Stimulated activated CD8-positive, alpha-beta memory T cell treated with anti-CD3 and anti-CD28 coated beads, Interleukin-7, amount 100 ng/mL, for 24 hours (primary cell): ENCODE data around the gene TMC5.

Experiments
- DNase-seq: peaks from one replicate; pipeline ENCODE4 v3.0.0-alpha.2; 2020; ENCODE audit warnings: low read depth

The TMC5 gene

DNA sequence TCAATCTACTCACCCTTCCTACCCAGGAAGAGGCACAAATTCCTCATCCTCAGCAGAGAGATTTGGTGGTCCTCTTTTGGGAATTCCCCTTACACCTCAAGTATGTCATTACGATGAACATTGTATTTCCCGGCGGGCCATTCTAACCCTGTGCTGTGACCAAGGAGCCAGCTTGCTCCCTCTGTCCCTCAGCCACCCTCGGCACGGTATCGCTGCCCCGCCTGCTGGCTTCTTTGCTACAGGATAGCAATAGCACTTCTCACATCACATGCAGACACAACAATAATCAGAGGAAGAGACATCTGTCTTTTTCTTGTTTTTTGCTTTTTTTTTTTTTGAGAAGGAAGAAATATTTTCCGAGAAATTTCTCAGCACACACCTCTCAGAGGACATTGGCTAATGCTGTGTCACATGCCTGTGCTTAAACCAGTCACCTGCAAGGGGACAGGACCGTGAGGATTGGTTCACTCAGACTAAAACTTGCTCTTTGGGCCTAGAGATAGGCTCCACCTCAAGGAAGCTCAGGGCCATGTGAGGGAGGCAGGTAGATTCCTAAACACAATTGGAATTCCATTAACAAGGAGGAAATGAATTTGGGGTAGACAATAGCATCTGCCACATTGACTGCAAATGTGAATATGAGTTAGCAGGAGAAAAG lies 41.2 kb downstream of the TMC5 start:
- DNase-seq: no peak

DNA sequence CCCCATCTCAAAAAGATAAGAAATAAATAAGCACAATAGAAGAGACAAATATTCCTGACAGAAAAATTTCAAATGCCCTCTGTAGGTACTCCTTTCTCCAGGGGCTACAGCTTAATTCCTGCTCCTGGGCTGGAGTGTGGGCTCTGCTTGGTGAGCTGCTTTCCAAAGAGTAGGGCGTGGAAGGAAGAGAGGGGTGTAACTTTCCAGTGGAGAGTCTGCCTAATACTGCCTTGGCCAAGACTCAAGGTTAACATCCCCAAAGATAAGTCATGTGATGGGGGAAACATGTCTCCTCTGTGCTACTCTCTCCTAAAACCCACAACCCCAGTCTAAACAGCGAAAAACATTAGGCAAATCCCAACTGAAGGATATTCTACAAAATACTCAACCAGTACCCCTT lies 42.7 kb downstream of the TMC5 start:
- DNase-seq: no peak

- DNase-seq: no peak
These were observed 46.0 kb downstream of the TMC5 start for GRCh38 chr16:19463468-19464315.

DNA sequence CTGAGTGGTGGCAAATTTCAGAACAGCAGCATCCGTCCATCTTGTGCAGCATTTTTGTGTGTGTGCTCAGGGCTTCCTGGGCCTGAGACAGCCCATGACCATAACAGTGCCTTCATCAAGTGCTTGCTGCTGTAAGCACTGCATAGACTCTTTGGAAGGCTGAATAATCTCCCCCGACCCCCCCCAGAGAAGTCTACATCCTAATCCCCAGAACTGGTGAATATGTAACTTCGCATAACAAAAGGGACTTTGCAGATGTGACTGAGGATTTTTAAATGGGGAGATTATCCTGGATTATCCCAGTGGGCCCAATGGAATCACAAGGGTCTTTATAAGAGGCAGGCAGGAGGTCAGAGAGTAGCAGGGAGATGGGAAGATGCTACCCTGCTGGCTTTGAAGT lies 50.6 kb downstream of the TMC5 start:
- DNase-seq: no peak

GRCh38 chr16:19472482-19472881 lies 54.8 kb downstream of the TMC5 start:
- DNase-seq: no peak

DNA sequence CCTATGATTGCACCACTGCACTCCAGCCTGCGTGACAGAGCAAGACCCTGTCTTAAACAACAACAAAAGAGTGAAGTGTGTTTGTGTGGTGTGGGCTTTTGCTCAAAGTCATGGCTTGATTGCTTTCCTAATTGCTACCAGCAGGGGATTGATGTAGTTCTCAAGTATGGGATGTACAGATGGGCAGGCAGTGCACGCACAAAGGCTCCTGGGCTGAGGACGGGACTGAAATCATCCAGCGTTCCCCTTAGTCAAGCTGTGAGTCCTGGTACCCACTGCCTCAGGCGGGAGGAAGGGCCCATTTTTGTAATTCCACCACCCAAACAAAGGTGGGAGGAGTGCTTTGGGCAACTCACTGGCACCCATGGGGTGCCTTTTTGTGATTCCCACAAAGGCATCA lies 56.9 kb downstream of the TMC5 start:
- no peak for DNase-seq

DNA sequence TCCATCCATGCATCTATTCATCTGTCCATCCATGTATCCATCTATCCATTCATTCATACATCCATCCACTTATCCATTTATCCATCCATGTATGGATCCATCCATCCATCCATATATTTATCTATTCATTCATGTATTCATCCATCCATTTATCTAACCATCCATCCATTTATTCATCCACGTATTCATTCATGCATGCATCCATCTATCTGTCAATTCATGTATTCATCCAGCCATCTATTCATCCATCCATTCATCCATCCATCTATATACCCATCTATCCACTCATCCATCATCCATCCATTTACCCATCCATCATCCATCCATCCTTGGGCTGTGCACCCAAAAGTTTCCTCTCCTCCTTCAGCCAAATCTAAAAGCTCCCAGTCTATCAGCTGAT lies 60.8 kb downstream of the TMC5 start:
- DNase-seq: no peak

DNA sequence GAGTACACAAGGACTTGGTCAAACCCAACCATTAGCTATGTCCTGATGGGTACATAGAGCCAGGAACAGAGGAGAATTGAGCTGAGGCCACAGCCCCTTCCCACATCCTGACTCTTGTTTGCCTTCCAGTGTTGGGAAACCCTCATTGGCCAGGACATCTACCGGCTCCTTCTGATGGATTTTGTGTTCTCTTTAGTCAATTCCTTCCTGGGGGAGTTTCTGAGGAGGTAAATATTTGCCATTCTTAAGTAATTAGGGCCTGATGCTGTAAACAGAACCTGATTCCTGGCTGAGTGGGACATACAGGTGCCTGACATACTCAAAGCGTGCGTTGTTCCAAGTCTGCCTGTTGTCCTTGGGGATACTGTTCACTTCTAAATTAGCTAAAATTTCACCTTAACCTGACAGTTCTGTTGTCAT lies 61.6 kb downstream of the TMC5 start:
- no peak for DNase-seq

DNA sequence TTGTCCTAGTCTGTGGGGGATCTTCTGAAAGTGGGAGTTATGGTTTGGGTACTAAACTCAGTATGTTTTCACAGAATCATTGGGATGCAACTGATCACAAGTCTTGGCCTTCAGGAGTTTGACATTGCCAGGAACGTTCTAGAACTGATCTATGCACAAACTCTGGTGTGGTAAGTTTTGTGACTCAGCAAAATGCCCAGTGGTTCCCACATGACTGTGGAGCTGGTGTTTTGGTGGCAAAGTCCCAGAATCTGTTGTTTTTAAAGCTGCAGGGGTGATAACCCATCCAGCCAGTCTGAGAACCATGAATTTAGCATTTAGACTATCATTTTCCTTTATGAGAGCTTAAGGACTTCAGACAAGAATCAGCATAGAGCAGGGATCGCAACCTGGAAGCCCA lies 63.6 kb downstream of the TMC5 start:
- no peak for DNase-seq

- no peak for DNase-seq
These were observed 64.1 kb downstream of the TMC5 start for GRCh38 chr16:19481769-19482168.

DNA sequence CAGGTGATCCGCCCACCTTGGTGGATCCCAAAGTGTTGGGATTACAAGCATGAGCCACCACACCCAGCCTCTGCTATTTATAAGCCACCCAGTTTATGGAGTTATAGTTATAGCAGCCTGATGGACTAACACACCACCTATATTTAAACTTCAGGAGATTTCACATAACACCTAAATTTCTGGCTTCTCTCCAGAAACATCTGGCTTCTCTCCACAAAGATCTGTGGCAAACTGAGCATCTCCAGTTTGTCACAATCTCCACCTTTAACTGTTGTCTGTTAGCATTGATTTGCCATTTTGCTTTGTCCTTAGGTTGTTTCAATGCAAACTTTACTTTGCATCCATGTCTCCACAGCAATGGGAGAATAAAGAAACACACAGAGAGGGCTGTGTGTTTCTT lies 64.6 kb downstream of the TMC5 start:
- no peak for DNase-seq

- no peak for DNase-seq
These were observed 66.4 kb downstream of the TMC5 start for GRCh38 chr16:19484096-19484495.

DNA sequence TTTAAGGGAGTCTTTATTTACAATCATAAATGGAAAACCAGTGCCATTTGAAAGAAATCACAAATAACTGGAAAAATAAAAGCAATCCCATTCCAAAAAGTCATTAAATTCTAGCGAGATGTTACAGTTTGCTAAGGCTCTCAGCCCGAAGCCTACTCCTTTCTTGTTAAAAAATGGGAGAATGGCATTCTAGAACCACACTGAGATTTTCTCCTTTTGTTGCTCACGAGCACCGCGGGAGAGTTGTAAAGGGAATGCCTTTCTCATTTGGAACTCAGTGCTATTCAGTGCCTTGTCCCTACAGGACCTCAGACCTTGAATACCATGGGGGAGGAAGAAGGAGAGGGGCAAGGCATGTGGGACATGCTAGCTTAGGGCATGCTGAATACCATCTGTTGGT lies 67.9 kb downstream of the TMC5 start:
- DNase-seq: no peak

DNA sequence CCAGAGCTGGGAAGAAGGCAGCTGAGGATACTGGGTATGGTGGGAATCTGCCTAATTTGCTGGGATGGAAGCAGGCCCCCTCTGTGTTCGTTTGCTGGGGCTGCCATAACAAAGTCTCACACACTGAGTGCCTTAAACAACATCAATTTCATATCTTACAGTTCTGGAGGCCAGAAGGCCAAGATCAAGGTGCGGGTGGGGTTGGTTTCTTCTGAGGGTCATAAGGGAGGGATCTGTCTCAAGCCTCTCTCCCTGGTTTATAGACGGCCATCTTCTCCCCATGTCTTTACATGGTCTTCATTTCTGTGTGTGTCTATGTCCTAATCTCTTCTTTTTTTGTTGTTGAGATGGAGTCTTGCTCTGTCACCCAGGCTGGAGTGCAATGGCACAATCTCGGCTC lies 68.4 kb downstream of the TMC5 start:
- DNase-seq: no peak

GRCh38 chr16:19486750-19487325 lies 69.2 kb downstream of the TMC5 start:
- no peak for DNase-seq

DNA sequence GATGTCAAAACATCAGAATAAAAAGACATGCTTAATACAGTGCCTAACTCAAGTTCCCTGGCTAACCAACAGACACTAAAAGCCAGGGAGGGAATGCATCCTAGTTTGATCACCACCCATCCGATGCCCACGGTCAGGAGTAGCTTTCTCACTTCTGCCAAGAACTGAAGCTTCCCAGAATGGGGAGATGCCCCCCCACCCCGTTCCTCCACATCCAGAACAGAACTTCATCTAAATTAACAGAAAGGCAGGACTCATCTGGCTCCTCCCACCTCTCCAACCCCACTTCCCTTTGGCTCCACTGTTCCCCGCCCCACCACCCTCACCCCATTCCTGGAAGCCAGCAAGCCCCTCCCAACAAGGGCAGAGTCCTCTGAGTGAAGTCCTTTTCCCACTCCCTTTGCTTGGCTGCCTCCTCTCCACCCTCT lies 70.5 kb downstream of the TMC5 start:
- DNase-seq: no peak

DNA sequence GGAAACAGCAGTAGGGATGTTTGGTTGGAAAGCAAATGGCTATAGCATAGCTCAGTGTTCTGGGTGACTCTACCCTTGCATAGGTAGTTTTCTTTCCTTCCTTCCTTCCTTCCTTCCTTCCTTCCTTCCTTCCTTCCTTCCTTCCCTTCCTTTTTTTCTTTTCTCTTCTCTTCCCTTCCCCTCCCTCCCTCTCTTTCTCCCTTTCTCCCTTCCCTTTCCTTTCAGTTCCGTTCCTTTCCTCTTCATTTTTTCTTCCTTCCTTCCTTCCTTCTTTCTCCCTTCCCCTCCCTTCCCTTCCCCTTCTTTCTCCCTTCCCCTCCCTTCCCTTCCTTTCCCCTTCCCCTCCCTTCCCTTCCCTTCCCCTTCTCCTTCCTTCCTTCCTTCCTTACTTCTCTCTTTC lies 72.9 kb downstream of the TMC5 start:
- DNase-seq: no peak

- no peak for DNase-seq
These were observed 79.5 kb downstream of the TMC5 start for GRCh38 chr16:19497176-19497575.

GRCh38 chr16:19499006-19499405 lies 81.3 kb downstream of the TMC5 start:
- DNase-seq: no peak

DNA sequence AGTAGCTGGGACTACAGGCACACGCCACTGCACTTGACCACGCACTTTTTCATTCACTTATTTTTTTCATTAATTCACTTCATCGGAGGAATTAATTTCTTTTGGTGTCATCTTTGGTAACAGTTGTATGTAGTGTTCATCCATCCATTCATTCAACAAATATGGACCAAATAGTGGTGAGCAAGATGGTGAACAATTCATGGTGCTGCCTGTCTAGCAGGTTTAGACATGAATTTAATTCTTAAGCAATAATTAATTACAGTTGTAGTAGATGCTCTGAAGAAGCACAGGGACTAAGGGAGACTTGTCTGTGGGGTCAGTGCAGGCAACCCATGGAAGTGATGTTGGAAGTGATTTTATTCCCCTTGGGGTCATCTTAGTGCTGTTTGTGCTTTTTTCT lies 81.8 kb downstream of the TMC5 start:
- no peak for DNase-seq

DNA sequence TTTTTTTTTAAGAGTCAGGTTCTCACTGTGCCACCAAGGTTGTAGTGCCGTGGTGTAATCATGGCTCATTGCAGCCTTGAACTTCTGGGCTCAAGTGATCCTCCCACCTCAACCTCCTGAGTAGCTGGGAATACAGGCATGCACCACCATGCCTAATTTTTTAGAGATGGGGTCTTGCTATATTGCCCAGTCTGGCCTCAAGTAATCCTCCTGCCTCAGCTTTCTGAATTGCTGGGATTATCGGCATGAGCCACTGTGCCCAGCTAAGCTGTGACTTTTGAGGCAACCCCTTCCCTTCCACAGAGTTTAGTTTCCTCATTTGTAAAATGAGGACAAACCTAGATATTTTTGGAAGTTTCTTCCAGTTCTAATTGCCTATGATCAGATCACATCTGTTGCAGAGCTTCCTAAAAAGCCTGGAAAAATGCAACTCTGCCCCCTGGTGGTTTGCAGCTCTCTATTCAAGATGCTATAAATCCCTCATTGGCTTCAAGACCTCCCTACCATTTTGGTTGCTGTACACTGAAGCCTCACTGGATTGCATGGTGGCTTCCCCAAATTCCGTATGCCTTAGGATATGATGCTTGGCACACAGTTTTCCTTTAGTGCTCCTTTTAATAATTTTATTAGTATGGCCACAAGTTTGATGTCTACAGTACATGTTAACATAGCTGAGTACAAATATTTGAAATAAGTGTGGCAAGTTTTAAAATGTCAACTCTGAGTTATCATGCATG lies 84.9 kb downstream of the TMC5 start:
- peak; percentile 40 for DNase-seq

DNA sequence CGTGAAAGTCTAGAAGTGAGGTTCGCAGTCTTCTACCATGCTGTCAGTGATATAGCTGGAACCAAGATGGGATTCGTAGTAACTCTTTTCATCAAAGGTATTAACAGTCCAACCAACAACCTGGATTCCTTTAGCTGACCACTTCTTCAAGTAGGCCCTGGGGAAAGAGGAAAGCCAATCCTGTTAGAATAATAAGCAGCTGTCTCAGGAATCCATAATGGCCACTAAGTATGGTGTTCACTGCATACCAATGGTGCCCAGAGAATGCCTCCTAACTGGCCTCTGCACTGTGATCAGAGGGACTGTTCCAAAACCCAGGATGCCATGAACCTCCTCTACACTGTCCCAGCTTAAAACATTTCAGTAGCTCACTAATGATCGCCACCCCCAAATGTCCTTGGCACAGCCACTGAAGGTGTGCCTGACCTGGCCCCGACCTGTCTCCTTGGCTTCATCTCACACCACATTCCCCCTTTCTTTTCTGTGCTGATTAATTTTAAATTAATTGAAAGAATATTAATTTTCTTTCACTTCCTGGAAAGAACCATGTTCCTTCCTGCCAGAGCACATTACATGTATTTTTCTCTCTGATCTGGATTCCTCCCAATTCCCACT lies 85.9 kb downstream of the TMC5 start:
- no peak for DNase-seq
